C4-2B (cell line): ENCODE results near the gene FDPS.

Experiments used
- CTCF ChIP-seq: fragments of 450-650 bp; conservative IDR thresholded peaks from 2 replicates; pipeline ENCODE4 v1.5.1; 2017; ENCODE audit warnings: mild to moderate bottlenecking
- ZFX ChIP-seq: fragments of 450-650 bp; IDR thresholded peaks from 2 replicates; pipeline ENCODE4 v1.6.1; 2017

GRCh38 chr1:155324037-155324716 lies 15.5 kb downstream of the FDPS start:
- no peak for TF ChIP-seq CTCF
- TF ChIP-seq ZFX = no peak
